H54 (cell line): ENCODE data around the gene ZNF684.
"Not testable (repeated sequence)": the region's sequence is repeated elsewhere in the genome, so short reads cannot be mapped to it uniquely, and the experiment has no call there.

Source experiments
- DNase-seq: peaks from one replicate; pipeline ENCODE4 v3.0.0; 2011; ENCODE audit warnings: low spot score, mixed read lengths; ENCODE audit not compliant: insufficient read length
- FAIRE-seq: peaks from 3 replicates; lab custom pipeline; 2011; peaks lifted over from hg19 to GRCh38; lab: Jason Lieb, UNC
- POLR2A ChIP-seq: IDR thresholded peaks from 2 replicates; pipeline ENCODE4 v1.6.1; 2011; ENCODE audit warnings: low read depth, mild to moderate bottlenecking, low read length

Gene ZNF684

GRCh38 chr1:40531381-40532061, at the start of gene ZNF684:
TSS of gene ZNF684 (plus strand) at chr1:40531637. CDS start at chr1:40533167, 1,530 bp downstream.
- DNase-seq (peak; percentile 94), FAIRE-seq (peak; percentile 100)
- TF ChIP-seq POLR2A, result peak; percentile 92

- FAIRE-seq (no peak), DNase-seq (no peak)
- TF ChIP-seq POLR2A, result no peak
Measured at GRCh38 chr1:40495315-40495903, 36.0 kb upstream of the ZNF684 start.

GRCh38 chr1:40502651-40503050, 28.8 kb upstream of the ZNF684 start:
- DNase-seq, FAIRE-seq: not testable (repeated sequence)

- TF ChIP-seq POLR2A, result no peak
- FAIRE-seq, result no peak
- DNase-seq, result no peak
Measured at GRCh38 chr1:40507973-40508372, 23.5 kb upstream of the ZNF684 start.

- peak; percentile 87 for TF ChIP-seq POLR2A
- DNase-seq (peak; percentile 23), FAIRE-seq (no peak)
Measured at GRCh38 chr1:40508375-40509341, 22.8 kb upstream of the ZNF684 start, which contains the start of gene EXO5. TSS of gene EXO5 (plus strand) at chr1:40508767. CDS start at chr1:40514545, 5,778 bp downstream.

GRCh38 chr1:40519517-40519916, 11.9 kb upstream of the ZNF684 start:
- no peak for FAIRE-seq
- DNase-seq, result no peak
- TF ChIP-seq POLR2A, result no peak

- FAIRE-seq (no peak), DNase-seq (no peak)
- TF ChIP-seq POLR2A, result no peak
Measured at GRCh38 chr1:40530735-40531380, 579 bp upstream of the ZNF684 start.

GRCh38 chr1:40532062-40532389, 589 bp downstream of the ZNF684 start:
- no peak for FAIRE-seq
- no peak for DNase-seq
- TF ChIP-seq POLR2A, result no peak

- FAIRE-seq (peak; percentile 90), DNase-seq (peak; percentile 35)
- no peak for TF ChIP-seq POLR2A
Measured at GRCh38 chr1:40532844-40533424, 1.5 kb downstream of the ZNF684 start.

GRCh38 chr1:40534589-40534988, 3.2 kb downstream of the ZNF684 start:
- DNase-seq (no peak), FAIRE-seq (no peak)
- TF ChIP-seq POLR2A, result no peak

- no peak for TF ChIP-seq POLR2A
- no peak for DNase-seq
- no peak for FAIRE-seq
Measured at GRCh38 chr1:40535732-40536131, 4.3 kb downstream of the ZNF684 start.

GRCh38 chr1:40539338-40539737, 7.9 kb downstream of the ZNF684 start:
- no peak for TF ChIP-seq POLR2A
- FAIRE-seq, result no peak
- no peak for DNase-seq

- FAIRE-seq (peak; percentile 52), DNase-seq (no peak)
- no peak for TF ChIP-seq POLR2A
Measured at GRCh38 chr1:40546957-40547356, 15.5 kb downstream of the ZNF684 start.
